Transverse colon (tissue), 4 donors: ENCODE measurements around the gene LARGE1. TPM values are rescaled to one million over a fixed set of nuclear protein-coding genes. Genes with fewer than 3 reads are reported as not detected.

Source experiments
- DNase-seq: peaks from one replicate; pipeline ENCODE4 v3.0.0-alpha.2; 2019
- H3K27ac ChIP-seq, 4 donors: fragments of 200-600 bp; sonication (generic); 2 replicates each; pipeline ENCODE4 v1.5.1; 2016 to 2018; ENCODE audit warnings: inconsistent platforms in 4 of 4
- H3K27me3 ChIP-seq: fragments of 200-600 bp; sonication (generic); 2 replicates; pipeline ENCODE4 v1.5.1; 2017; ENCODE audit warnings: inconsistent platforms
- H3K36me3 ChIP-seq, 4 donors: fragments of 200-600 bp; sonication (generic); 2 replicates each; pipeline ENCODE4 v1.5.1; 2017 to 2019; ENCODE audit warnings: inconsistent platforms in 4 of 4
- H3K4me1 ChIP-seq, 4 donors: fragments of 200-600 bp; sonication (generic); 2 replicates each; pipeline ENCODE4 v1.5.1; 2017 to 2020; ENCODE audit warnings: inconsistent platforms in 4 of 4
- H3K4me3 ChIP-seq, 4 donors: fragments of 200-600 bp; sonication (generic); 1 replicate in 1 of 4; 2 replicates in 3 of 4; pipeline versions ENCODE4 v1.5.1 to v1.6.1; 2017 to 2019; ENCODE audit warnings: inconsistent platforms in 4 of 4
- H3K9me3 ChIP-seq, 2 donors: fragments of 200-600 bp; sonication (generic); 2 replicates each; pipeline ENCODE4 v1.5.1; 2017 to 2019; ENCODE audit warnings: inconsistent platforms in 2 of 2
- CTCF ChIP-seq, 5 experiments: fragments of 200-600 bp in 3 of 5; fragments of 450-650 bp in 2 of 5; sonication (generic) in 3 of 5; IDR thresholded peaks; 1 replicate in 2 of 5; 2 replicates in 3 of 5; pipeline ENCODE4 v1.5.1; 2016 to 2017; ENCODE audit warnings: antibody characterized with exemption in 5 of 5, inconsistent platforms in 3 of 5, mild to moderate bottlenecking in 2 of 5, moderate library complexity in 1 of 5
- EP300 ChIP-seq: sonication (generic); formaldehyde crosslinking; IDR thresholded peaks from one replicate; pipeline ENCODE4 v1.6.1; 2017; ENCODE audit warnings: antibody characterized with exemption, low read depth
- POLR2A ChIP-seq: fragments of 450-650 bp; IDR thresholded peaks from one replicate; pipeline ENCODE4 v1.6.1; 2016; ENCODE audit warnings: antibody characterized with exemption, mild to moderate bottlenecking, moderate library complexity
- POLR2AphosphoS5 ChIP-seq, 3 donors: sonication (generic); formaldehyde crosslinking; IDR thresholded peaks; one replicate each; pipeline ENCODE4 v1.6.1; 2016; ENCODE audit warnings: antibody characterized with exemption in 3 of 3
- WGBS, 2 donors: methylation state at CpG; one replicate each; pipeline ENCODE4 v1.1.5; 2018; ENCODE audit warnings: low coverage in 1 of 2; 5-methylcytosine and 5-hydroxymethylcytosine counted together
- in situ Hi-C, 4 donors: fragments of 200-750 bp; cut with MboI; loops; one replicate each; pipeline versions ENCODE4 v1.15.0 to v1.15.1; 2017; ENCODE audit warnings: low sequenced_read_pairs in 3 of 4, low pct_ligation_motif_present in 1 of 4, low pct_unique_long_range_greater_than_20kb in 1 of 4
- intact Hi-C: fragments of 100-400 bp; cut with DNase I; formaldehyde crosslinking; loops from one replicate; pipeline ENCODE4 v1.15.1; 2023; ENCODE audit warnings: low total_unique reads
- total RNA-seq, 4 donors: library from RNA; depleted of rRNA; stranded (reverse); fragments of >200 nt; gene quantifications; one replicate each; pipeline ENCODE4 v1.1.0, GENCODE V29; 2016

LARGE1 gene
- total RNA-seq, 4 donors from 2014 or later, result 46.5 to 304 (median 80.5) TPM

- Histone ChIP-seq H3K4me3 (no peak overlapping the region), H3K27ac (no peak overlapping the region), H3K36me3 (no peaks in the 10 kb centered on the region), H3K9me3 (no peaks in the 10 kb centered on the region), H3K27me3 (no peaks in the 10 kb centered on the region), H3K4me1 (no peaks in the 10 kb centered on the region)
- in situ Hi-C loops (loop anchor here (10.0 to 25.0 kb wide), 4 partner anchors 273 to 810 kb away; partner anchors contain the start of gene LARGE1 (in 1 of the 4)), intact Hi-C loops (loop anchor here (10.0 kb wide), 1 partner anchor 813 kb away; no protein-coding TSS in a partner anchor)
- TF ChIP-seq CTCF (IDR thresholded peaks at IDR 0.05) (peak; percentile 90 to 93 (median 91)), EP300 (no peak)
- 32 to 41% methylated on average over 4 to 10 of the region's 10 CpGs for WGBS, 2 donors
- peak; percentile 85 for DNase-seq
Observed at GRCh38 chr22:33302049-33302545, 618.2 kb downstream of the LARGE1 start.

- no peaks in the 10 kb centered on the region for H3K36me3 ChIP-seq
- in situ Hi-C loops, result loop anchor here (10.0 to 25.0 kb wide), 4 partner anchors 275 to 812 kb away; partner anchors contain the start of gene LARGE1 (in 1 of the 4)
- DNase-seq, result no peak
- H3K9me3 ChIP-seq, result no peaks in the 10 kb centered on the region
- no peak overlapping the region for H3K27ac ChIP-seq
- intact Hi-C loops, result loop anchor here (10.0 kb wide), 1 partner anchor 815 kb away; no protein-coding TSS in a partner anchor
- no peak overlapping the region for H3K4me3 ChIP-seq
- H3K27me3 ChIP-seq, result no peaks in the 10 kb centered on the region
- no peaks in the 10 kb centered on the region for H3K4me1 ChIP-seq
- WGBS, 2 donors, result 69% methylated on average over 1 of the region's 1 CpG; no CpG with 5 or more reads in 1 of the 2 donors
- TF ChIP-seq POLR2AphosphoS5 (IDR thresholded peaks at IDR 0.05) (no peak), CTCF (IDR thresholded peaks at IDR 0.05) (no peak), EP300 (no peak), POLR2A (no peak)
Observed at GRCh38 chr22:33300165-33300564, 620.1 kb downstream of the LARGE1 start.

GRCh38 chr22:33299245-33299956 is 620.9 kb downstream of the LARGE1 start:
- no peak for DNase-seq
- H3K36me3 ChIP-seq, result no peaks in the 10 kb centered on the region
- 83 to 100% methylated on average over 2 to 7 of the region's 7 CpGs for WGBS, 2 donors
- H3K9me3 ChIP-seq, result no peaks in the 10 kb centered on the region
- H3K4me1 ChIP-seq, result no peaks in the 10 kb centered on the region
- H3K27ac ChIP-seq, result no peak overlapping the region
- no peaks in the 10 kb centered on the region for H3K27me3 ChIP-seq
- TF ChIP-seq POLR2A (no peak), CTCF (IDR thresholded peaks at IDR 0.05) (no peak), POLR2AphosphoS5 (IDR thresholded peaks at IDR 0.05) (no peak), EP300 (no peak)
- in situ Hi-C loops, result loop anchor here in 2 of 4 donors (25.0 kb wide), 1 partner anchor 813 kb away; no protein-coding TSS in a partner anchor
- intact Hi-C loops, result no loop called here
- H3K4me3 ChIP-seq, result no peak overlapping the region

GRCh38 chr22:33296941-33297340 is 623.3 kb downstream of the LARGE1 start:
- in situ Hi-C loops (loop anchor here in 2 of 4 donors (25.0 kb wide), 1 partner anchor 815 kb away; no protein-coding TSS in a partner anchor), intact Hi-C loops (no loop called here)
- H3K4me3 ChIP-seq, result no peak overlapping the region
- no peaks in the 10 kb centered on the region for H3K4me1 ChIP-seq
- no peaks in the 10 kb centered on the region for H3K27me3 ChIP-seq
- H3K36me3 ChIP-seq, result no peaks in the 10 kb centered on the region
- no peak for DNase-seq
- 60 to 91% methylated on average over 1 to 3 of the region's 3 CpGs for WGBS, 2 donors
- H3K9me3 ChIP-seq, result no peaks in the 10 kb centered on the region
- H3K27ac ChIP-seq, result no peak overlapping the region
- TF ChIP-seq POLR2A (no peak), CTCF (IDR thresholded peaks at IDR 0.05) (no peak), EP300 (no peak), POLR2AphosphoS5 (IDR thresholded peaks at IDR 0.05) (no peak)
